Measurements from ENCODE around the gene IVD.

The IVD gene

GRCh38 chr15:40397688-40398412 lies 7.7 kb upstream of the IVD start:
- Histone ChIP-seq H3K4me1 (ENCODE audit: control insufficient read depth in 1 of 2, insufficient read depth in 1 of 2, low read depth in 1 of 2, low read length in 1 of 2) (peaks cover 52 to 57% of the 10 kb centered on the region in 2 experiments), H3K27me3 (no peaks in the 10 kb centered on the region), H3K36me3 (peaks cover 13% of the 10 kb centered on the region), H3K4me3 (ENCODE audit: low read depth in 1 of 2, low read length in 1 of 2) (peak overlapping the region; percentile 4 to 42), H3K9me3 (no peaks in the 10 kb centered on the region), H3K27ac (peak overlapping the region; percentile 80)
- no peak for TF ChIP-seq CTCF (IDR thresholded peaks at IDR 0.05)

- Histone ChIP-seq H3K4me3 (ENCODE audit: low read depth in 1 of 2, low read length in 1 of 2) (peak overlapping the region; percentile 4 to 42), H3K36me3 (peaks cover 8% of the 10 kb centered on the region), H3K27me3 (no peaks in the 10 kb centered on the region), H3K27ac (peak overlapping the region; percentile 80), H3K4me1 (ENCODE audit: control insufficient read depth in 1 of 2, insufficient read depth in 1 of 2, low read depth in 1 of 2, low read length in 1 of 2) (peaks cover 52 to 57% of the 10 kb centered on the region in 2 experiments), H3K9me3 (no peaks in the 10 kb centered on the region)
- TF ChIP-seq CTCF (IDR thresholded peaks at IDR 0.05): no peak
These were observed 7.2 kb upstream of the IVD start for GRCh38 chr15:40398413-40398873.

GRCh38 chr15:40399370-40399769 lies 6.2 kb upstream of the IVD start:
- TF ChIP-seq CTCF (IDR thresholded peaks at IDR 0.05): no peak
- peaks cover 52 to 57% of the 10 kb centered on the region in 2 experiments for H3K4me1 ChIP-seq (ENCODE audit: control insufficient read depth in 1 of 2, insufficient read depth in 1 of 2, low read depth in 1 of 2, low read length in 1 of 2)
- H3K36me3 ChIP-seq: no peaks in the 10 kb centered on the region
- H3K27me3 ChIP-seq: no peaks in the 10 kb centered on the region
- peak overlapping the region; percentile 80 for H3K27ac ChIP-seq
- H3K4me3 ChIP-seq (ENCODE audit: low read depth in 1 of 2, low read length in 1 of 2): no peak overlapping the region
- H3K9me3 ChIP-seq: no peaks in the 10 kb centered on the region

GRCh38 chr15:40407330-40407990 lies 1.9 kb downstream of the IVD start:
- Histone ChIP-seq H3K36me3 (peaks cover 7% of the 10 kb centered on the region), H3K27ac (peak overlapping the region; percentile 56), H3K27me3 (no peaks in the 10 kb centered on the region), H3K4me1 (ENCODE audit: control insufficient read depth in 1 of 2, insufficient read depth in 1 of 2, low read depth in 1 of 2, low read length in 1 of 2) (peaks cover 41 to 56% of the 10 kb centered on the region in 2 experiments), H3K9me3 (no peaks in the 10 kb centered on the region), H3K4me3 (ENCODE audit: low read depth in 1 of 2, low read length in 1 of 2) (no peak overlapping the region)
- TF ChIP-seq CTCF (IDR thresholded peaks at IDR 0.05): no peak

GRCh38 chr15:40409366-40409765 lies 3.8 kb downstream of the IVD start:
- no peaks in the 10 kb centered on the region for H3K27me3 ChIP-seq
- no peaks in the 10 kb centered on the region for H3K9me3 ChIP-seq
- no peak overlapping the region for H3K27ac ChIP-seq
- TF ChIP-seq CTCF (IDR thresholded peaks at IDR 0.05): no peak
- H3K4me3 ChIP-seq (ENCODE audit: low read depth in 1 of 2, low read length in 1 of 2): no peak overlapping the region
- peaks cover 21% of the 10 kb centered on the region for H3K36me3 ChIP-seq
- peaks cover 46 to 61% of the 10 kb centered on the region in 2 experiments for H3K4me1 ChIP-seq (ENCODE audit: control insufficient read depth in 1 of 2, insufficient read depth in 1 of 2, low read depth in 1 of 2, low read length in 1 of 2)
